SU-DHL-6 (cell line): ENCODE measurements around the gene SULF2.

Experiments used
- EZH2phosphoT487 ChIP-seq: fragments of 200-600 bp; sonication (generic), shearing (Covaris generic); conservative IDR thresholded peaks from 2 replicates; pipeline ENCODE4 v1.6.1; 2018; ENCODE audit warnings: mild to moderate bottlenecking, antibody characterized with exemption, low read length, moderate library complexity, mixed read lengths
- TF ChIP-seq, protein P1 (sequence below): fragments of 200-600 bp; sonication (generic); IDR thresholded peaks from one replicate; pipeline ENCODE4 v1.5.1; 2017; ENCODE audit warnings: antibody characterized with exemption, mild to moderate bottlenecking, low read length, moderate library complexity; ENCODE audit not compliant: insufficient read depth, poor library complexity, severe bottlenecking

DNA sequence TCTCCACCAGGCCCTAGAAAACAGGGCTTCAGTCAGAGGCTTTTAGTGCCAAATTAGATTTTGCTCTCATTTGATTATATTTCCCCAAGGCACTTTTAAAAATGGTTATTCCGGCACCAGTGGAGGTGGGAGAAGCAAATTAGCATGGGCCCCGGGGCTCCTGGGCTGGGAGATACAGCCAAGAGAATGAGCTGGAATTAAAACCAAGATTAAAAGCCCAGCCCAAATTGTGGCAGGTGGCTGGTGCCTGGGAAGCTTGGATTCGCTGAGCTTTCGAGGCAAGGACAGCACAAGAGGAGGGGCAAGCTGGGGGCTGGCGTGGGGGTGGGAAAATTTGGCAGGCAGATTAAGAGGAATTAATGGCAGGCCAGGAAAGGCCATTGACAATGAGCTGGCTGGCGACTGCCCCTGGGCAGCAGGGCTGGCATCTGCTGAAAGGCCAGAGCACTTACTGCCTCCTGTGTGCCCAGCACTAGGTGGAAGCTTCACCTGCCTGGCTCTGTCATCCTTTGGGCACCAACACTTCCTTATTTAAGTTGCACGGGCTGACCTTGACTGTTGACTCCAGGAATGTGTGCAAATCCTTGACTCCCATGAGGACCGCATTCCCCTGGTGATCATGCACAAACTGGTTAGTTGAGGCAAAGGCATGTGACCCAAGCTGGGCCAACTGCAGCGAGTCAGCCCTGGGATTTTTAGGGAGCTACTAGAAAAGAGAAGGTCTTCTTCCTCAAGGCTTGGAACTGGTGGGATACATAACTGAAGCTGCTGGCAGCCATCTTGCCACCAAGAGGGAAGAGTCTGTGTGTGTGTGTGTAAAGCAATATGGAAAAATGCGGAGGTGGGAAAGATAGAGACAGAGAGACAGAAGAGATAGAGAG, 76.1 kb downstream of the SULF2 start:
- TF ChIP-seq, protein P1, sequence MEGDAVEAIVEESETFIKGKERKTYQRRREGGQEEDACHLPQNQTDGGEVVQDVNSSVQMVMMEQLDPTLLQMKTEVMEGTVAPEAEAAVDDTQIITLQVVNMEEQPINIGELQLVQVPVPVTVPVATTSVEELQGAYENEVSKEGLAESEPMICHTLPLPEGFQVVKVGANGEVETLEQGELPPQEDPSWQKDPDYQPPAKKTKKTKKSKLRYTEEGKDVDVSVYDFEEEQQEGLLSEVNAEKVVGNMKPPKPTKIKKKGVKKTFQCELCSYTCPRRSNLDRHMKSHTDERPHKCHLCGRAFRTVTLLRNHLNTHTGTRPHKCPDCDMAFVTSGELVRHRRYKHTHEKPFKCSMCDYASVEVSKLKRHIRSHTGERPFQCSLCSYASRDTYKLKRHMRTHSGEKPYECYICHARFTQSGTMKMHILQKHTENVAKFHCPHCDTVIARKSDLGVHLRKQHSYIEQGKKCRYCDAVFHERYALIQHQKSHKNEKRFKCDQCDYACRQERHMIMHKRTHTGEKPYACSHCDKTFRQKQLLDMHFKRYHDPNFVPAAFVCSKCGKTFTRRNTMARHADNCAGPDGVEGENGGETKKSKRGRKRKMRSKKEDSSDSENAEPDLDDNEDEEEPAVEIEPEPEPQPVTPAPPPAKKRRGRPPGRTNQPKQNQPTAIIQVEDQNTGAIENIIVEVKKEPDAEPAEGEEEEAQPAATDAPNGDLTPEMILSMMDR = no peak
- TF ChIP-seq EZH2phosphoT487 = no peak
